ENCODE measurements around the gene EXOC4. TPM values are rescaled to one million over a fixed set of nuclear protein-coding genes. Genes with fewer than 3 reads are reported as not detected.

EXOC4 gene
- total and polyA plus RNA-seq, 2 of the 8 experiments (the other 6 are each of a cell fraction or from before 2014, with no cell fraction given): 27.0 to 67.3 TPM

DNA sequence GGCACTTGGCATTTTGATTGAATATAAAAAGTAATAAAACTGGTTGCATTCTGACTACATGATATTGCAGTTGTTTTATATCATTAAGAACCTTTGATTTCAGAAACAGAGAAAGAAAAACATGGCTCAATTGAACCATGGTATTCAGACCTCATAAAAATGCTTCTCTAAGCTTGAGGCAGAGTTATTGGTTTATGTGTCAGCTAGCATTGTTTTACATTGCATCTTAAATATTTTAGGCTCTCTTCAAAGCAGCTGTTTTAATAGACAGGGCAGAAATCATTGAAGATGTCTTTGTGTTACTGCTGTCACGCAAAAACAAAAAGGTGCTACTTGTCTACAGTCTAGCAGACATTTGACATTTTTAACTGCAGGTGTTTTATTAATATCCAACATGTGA lies 299.2 kb downstream of the EXOC4 start:
- H3K79me1 ChIP-seq (ENCODE audit: low read depth, low read length): no peaks in the 10 kb centered on the region
- FAIRE-seq (no peak), DNase-seq (ENCODE audit: low read depth in 1 of 2, low spot score in 2 of 2) (no peak)
- H4K5ac ChIP-seq (ENCODE audit: insufficient read length, low read depth, low read length): no peak overlapping the region
- H4K8ac ChIP-seq (ENCODE audit: extremely low read depth, insufficient read depth, low read length): no peak overlapping the region
- no peak overlapping the region for H3K18ac ChIP-seq (ENCODE audit: extremely low read depth, low read length)
- no peaks in the 10 kb centered on the region for H3K36me3 ChIP-seq (ENCODE audit: control insufficient read depth in 2 of 4, insufficient read depth in 4 of 4, low read length in 3 of 4)
- no peak overlapping the region for H3K23ac ChIP-seq (ENCODE audit: insufficient read length)
- no peak overlapping the region for H3K9ac ChIP-seq (replicated peaks in 1 of 4; ENCODE audit: extremely low read depth in 1 of 4, low read depth in 3 of 4, low read length in 3 of 4)
- H3K79me2 ChIP-seq (ENCODE audit: control insufficient read depth in 1 of 2, insufficient read depth in 2 of 2, low read length in 2 of 2): no peaks in the 10 kb centered on the region
- H3K4me1 ChIP-seq (replicated peaks in 1 of 4; ENCODE audit: control insufficient read depth in 3 of 4, insufficient read depth in 4 of 4, low read length in 3 of 4): no peaks in the 10 kb centered on the region
- H2BK12ac ChIP-seq (ENCODE audit: low read depth, low read length): no peak overlapping the region
- peaks cover 0 to 2% of the 10 kb centered on the region in 2 experiments for H4K20me1 ChIP-seq (replicated peaks in 1 of 2; ENCODE audit: control insufficient read depth in 1 of 2, insufficient read depth in 2 of 2, low read length in 2 of 2)
- H2AK5ac ChIP-seq (ENCODE audit: low read depth, low read length): no peak overlapping the region
- H2AFZ ChIP-seq (ENCODE audit: low read length): no peak overlapping the region
- no peak overlapping the region for H3K14ac ChIP-seq (ENCODE audit: insufficient read length)
- H3K23me2 ChIP-seq (ENCODE audit: low read depth, low read length): no peaks in the 10 kb centered on the region; the same call in 1 of the 2 replicates
- TF ChIP-seq GABPA (IDR thresholded peaks at IDR 0.05; ENCODE audit: borderline replicate concordance, insufficient read depth, low read length) (no peak), CHD1 (IDR thresholded peaks at IDR 0.05; ENCODE audit: low read depth, low read length) (no peak), SIN3A (conservative IDR thresholded peaks at IDR 0.05 in 1 of 2, IDR thresholded peaks at IDR 0.05 in 1 of 2; ENCODE audit: low read depth in 1 of 2, low read length in 2 of 2) (no peak), SP1 (IDR thresholded peaks at IDR 0.05; ENCODE audit: low read depth, low read length) (no peak), MAFK (IDR thresholded peaks at IDR 0.05; ENCODE audit: low read depth, low read length) (no peak), TCF12 (IDR thresholded peaks at IDR 0.05; ENCODE audit: low read depth, low read length) (no peak), SUZ12 (IDR thresholded peaks at IDR 0.05; ENCODE audit: low read length) (no peak), EGR1 (IDR thresholded peaks at IDR 0.05; ENCODE audit: borderline replicate concordance, low read depth, low read length) (no peak), TEAD4 (IDR thresholded peaks at IDR 0.05; ENCODE audit: low read depth, low read length) (no peak), TBP (IDR thresholded peaks at IDR 0.05; ENCODE audit: low read depth, low read length) (no peak), RAD21 (IDR thresholded peaks at IDR 0.05 in 1 of 2, conservative IDR thresholded peaks at IDR 0.05 in 1 of 2; ENCODE audit: low read depth in 2 of 2, low read length in 2 of 2) (no peak), MAX (IDR thresholded peaks at IDR 0.05) (no peak), TAF7 (optimal IDR thresholded peaks at IDR 0.05; ENCODE audit: borderline replicate concordance, low read depth, low read length) (no peak), KDM4A (IDR thresholded peaks at IDR 0.05; ENCODE audit: low read depth, low read length, severe bottlenecking) (no peak), RBBP5 (IDR thresholded peaks at IDR 0.05; ENCODE audit: borderline replicate concordance, low read depth, low read length) (no peak)
- CTCF ChIA-PET (ENCODE audit: partially characterized antibody): no interaction called here
- 100% methylated on average over 1 of the region's 1 CpG; no CpG with 5 or more reads in 1 of the 2 experiments for WGBS, 2 experiments (ENCODE audit: extremely low coverage in 1 of 2, insufficient coverage in 1 of 2, insufficient read length in 1 of 2, insufficient replicate concordance in 2 of 2, low coverage in 1 of 2, low lambda C conversion rate in 2 of 2, missing lambda C conversion rate in 1 of 2)
- no peak overlapping the region for H3K27ac ChIP-seq (ENCODE audit: low read depth, low read length)
- no peaks in the 10 kb centered on the region for H3K9me3 ChIP-seq (ENCODE audit: insufficient read depth in 2 of 2, low read depth in 1 of 2, low read length in 1 of 2)
- H3K4me2 ChIP-seq (ENCODE audit: insufficient read depth in 1 of 2, low read depth in 2 of 2, low read length in 2 of 2): no peak overlapping the region
- H3K4me3 ChIP-seq (ENCODE audit: extremely low read depth in 1 of 4, insufficient read depth in 2 of 4, low read depth in 3 of 4, low read length in 4 of 4): no peak overlapping the region
- no peak overlapping the region for H2BK20ac ChIP-seq (ENCODE audit: low read length)
- no peak overlapping the region for H2BK120ac ChIP-seq (replicated peaks; ENCODE audit: low read depth, low read length)
- POLR2A ChIA-PET (ENCODE audit: partially characterized antibody): no interaction called here
- H2BK15ac ChIP-seq (ENCODE audit: low read length): no peak overlapping the region
- H4K91ac ChIP-seq (replicated peaks; ENCODE audit: insufficient read length, low read length): no peak overlapping the region
- H3K27me3 ChIP-seq (replicated peaks in 1 of 4; ENCODE audit: control insufficient read depth in 3 of 4, extremely low read depth in 1 of 4, insufficient read depth in 3 of 4, low read length in 3 of 4): no peaks in the 10 kb centered on the region
- H2BK5ac ChIP-seq (ENCODE audit: low read depth, low read length): no peak overlapping the region
- H3K4ac ChIP-seq (replicated peaks; ENCODE audit: insufficient read length, low read depth, low read length): no peak overlapping the region
- no peak overlapping the region for H3K56ac ChIP-seq (replicated peaks; ENCODE audit: insufficient read length, low read depth, low read length)
